H1 (cell line): ENCODE data around the gene MTMR1. TPM values are rescaled to one million over a fixed set of nuclear protein-coding genes. Genes with fewer than 3 reads are reported as not detected.

ENCODE experiments used
- CTCF ChIA-PET: fragments of 300-600 bp; sonication (Branson Sonifier 250); formaldehyde crosslinking; loops from one replicate; lab custom pipeline; 2021; ENCODE audit not compliant: partially characterized antibody; lab: Charles Lee
- POLR2A ChIA-PET: fragments of 300-600 bp; sonication (Branson Sonifier 250); formaldehyde crosslinking; loops from one replicate; lab custom pipeline; 2021; ENCODE audit warnings: inconsistent platforms; ENCODE audit not compliant: partially characterized antibody; lab: Charles Lee
- DNase-seq, 2 experiments: peaks; one replicate each; pipeline versions ENCODE4 v3.0.0 to v3.0.0-alpha.2; 2010 to 2022; ENCODE audit warnings: low spot score in 2 of 2, low read depth in 1 of 2, mixed read lengths in 1 of 2
- FAIRE-seq: peaks from 2 replicates; lab custom pipeline; 2011; peaks lifted over from hg19 to GRCh38; lab: Jason Lieb, UNC
- H2AFZ ChIP-seq: 2 replicates; pipeline ENCODE4 v1.8.1; 2012; ENCODE audit warnings: low read length, inconsistent platforms
- H2AK5ac ChIP-seq: 2 replicates; pipeline ENCODE4 v1.6.1; 2013; ENCODE audit warnings: low read depth, low read length
- H2BK120ac ChIP-seq: replicated peaks from 2 replicates; pipeline ENCODE3; 2013; ENCODE audit warnings: low read depth, low read length, inconsistent platforms
- H2BK12ac ChIP-seq: 2 replicates; pipeline ENCODE4 v1.6.1; 2013; ENCODE audit warnings: low read depth, low read length
- H2BK15ac ChIP-seq: 2 replicates; pipeline ENCODE4 v1.6.1; 2013; ENCODE audit warnings: low read length
- H2BK20ac ChIP-seq: 2 replicates; pipeline ENCODE4 v1.6.1; 2013; ENCODE audit warnings: low read length
- H2BK5ac ChIP-seq: 2 replicates; pipeline ENCODE4 v1.6.1; 2013; ENCODE audit warnings: low read depth, low read length
- H3K14ac ChIP-seq: 2 replicates; pipeline ENCODE4 v1.6.1; 2013; ENCODE audit warnings: inconsistent platforms; ENCODE audit not compliant: insufficient read length
- H3K18ac ChIP-seq: 2 replicates; pipeline ENCODE4 v1.6.1; 2013; ENCODE audit warnings: low read length; ENCODE audit errors: extremely low read depth
- H3K23ac ChIP-seq: 2 replicates; pipeline ENCODE4 v1.6.1; 2013; ENCODE audit warnings: inconsistent platforms; ENCODE audit not compliant: insufficient read length
- H3K23me2 ChIP-seq: 2 replicates; pipeline ENCODE4 v1.6.1; 2013; ENCODE audit warnings: low read depth, low read length
- H3K27ac ChIP-seq: 2 replicates; pipeline ENCODE4 v1.6.1; 2011; ENCODE audit warnings: low read depth, low read length, inconsistent platforms
- H3K27me3 ChIP-seq, 4 experiments: replicated peaks in 1 of 4; 1 replicate in 1 of 4; 2 replicates in 3 of 4; pipeline versions ENCODE4 v1.6.1 to v1.8.1; 2011 to 2013; ENCODE audit warnings: low read length in 3 of 4, mild to moderate bottlenecking in 3 of 4, inconsistent platforms in 2 of 4, mixed read lengths in 2 of 4, moderate library complexity in 1 of 4; ENCODE audit not compliant: control insufficient read depth in 3 of 4, insufficient read depth in 3 of 4; ENCODE audit errors: extremely low read depth in 1 of 4
- H3K36me3 ChIP-seq, 4 experiments: 2 replicates each; pipeline versions ENCODE4 v1.6.1 to v1.8.1; 2011 to 2013; ENCODE audit warnings: mild to moderate bottlenecking in 4 of 4, low read length in 3 of 4, moderate library complexity in 2 of 4, control low read depth in 1 of 4, inconsistent platforms in 1 of 4; ENCODE audit not compliant: insufficient read depth in 4 of 4, control insufficient read depth in 2 of 4
- H3K4ac ChIP-seq: replicated peaks from 2 replicates; pipeline ENCODE3; 2013; ENCODE audit warnings: low read length, low read depth, mixed read lengths, inconsistent platforms; ENCODE audit not compliant: insufficient read length
- H3K4me1 ChIP-seq, 4 experiments: replicated peaks in 1 of 4; 1 replicate in 1 of 4; 2 replicates in 3 of 4; pipeline versions ENCODE4 v1.6.1 to v1.8.1; 2011 to 2013; ENCODE audit warnings: low read length in 3 of 4, inconsistent platforms in 2 of 4, mixed read lengths in 1 of 4; ENCODE audit not compliant: insufficient read depth in 4 of 4, control insufficient read depth in 3 of 4
- H3K4me2 ChIP-seq, 2 experiments: 2 replicates each; pipeline versions ENCODE4 v1.6.1 to v1.8.1; 2011 to 2013; ENCODE audit warnings: low read depth in 2 of 2, low read length in 2 of 2, control low read depth in 1 of 2, inconsistent platforms in 1 of 2, mild to moderate bottlenecking in 1 of 2; ENCODE audit not compliant: insufficient read depth in 1 of 2
- H3K4me3 ChIP-seq, 4 experiments: fragments of 200-600, 300-600 bp in 1 of 4; sonication (generic), shearing (Covaris generic), sonication (Bioruptor Twin) in 1 of 4; 2 replicates each; pipeline versions ENCODE4 v1.5.1 to v1.8.1; 2011 to 2016; ENCODE audit warnings: low read length in 4 of 4, low read depth in 3 of 4, control low read depth in 2 of 4, inconsistent platforms in 2 of 4, mild to moderate bottlenecking in 2 of 4, mixed read lengths in 1 of 4, moderate library complexity in 1 of 4; ENCODE audit not compliant: insufficient read depth in 2 of 4; ENCODE audit errors: extremely low read depth in 1 of 4
- H3K56ac ChIP-seq: replicated peaks from 2 replicates; pipeline ENCODE3; 2013; ENCODE audit warnings: low read depth, mild to moderate bottlenecking, mixed read lengths, low read length, inconsistent platforms; ENCODE audit not compliant: insufficient read length
- H3K79me1 ChIP-seq: 2 replicates; pipeline ENCODE4 v1.6.1; 2013; ENCODE audit warnings: low read depth, low read length, control low read depth
- H3K79me2 ChIP-seq, 2 experiments: 2 replicates each; pipeline versions ENCODE4 v1.6.1 to v1.8.1; 2012 to 2013; ENCODE audit warnings: low read length in 2 of 2, mild to moderate bottlenecking in 2 of 2, inconsistent platforms in 1 of 2; ENCODE audit not compliant: insufficient read depth in 2 of 2, control insufficient read depth in 1 of 2
- H3K9ac ChIP-seq, 4 experiments: replicated peaks in 1 of 4; 1 replicate in 1 of 4; 2 replicates in 3 of 4; pipeline versions ENCODE4 v1.6.1 to v1.8.1; 2011 to 2013; ENCODE audit warnings: low read depth in 3 of 4, low read length in 3 of 4, control low read depth in 2 of 4, mild to moderate bottlenecking in 2 of 4, moderate library complexity in 2 of 4, inconsistent platforms in 1 of 4; ENCODE audit errors: extremely low read depth in 1 of 4
- H3K9me3 ChIP-seq, 2 experiments: 2 replicates each; pipeline versions ENCODE4 v1.6.1 to v1.8.1; 2012 to 2013; ENCODE audit warnings: mild to moderate bottlenecking in 2 of 2, moderate library complexity in 2 of 2, control low read depth in 1 of 2, inconsistent platforms in 1 of 2, low read depth in 1 of 2, low read length in 1 of 2, mixed read lengths in 1 of 2; ENCODE audit not compliant: insufficient read depth in 2 of 2
- H4K20me1 ChIP-seq, 2 experiments: replicated peaks in 1 of 2; 2 replicates each; pipeline versions ENCODE3 to v1.8.1; 2011 to 2013; ENCODE audit warnings: inconsistent platforms in 2 of 2, low read length in 2 of 2, mild to moderate bottlenecking in 1 of 2; ENCODE audit not compliant: insufficient read depth in 2 of 2, control insufficient read depth in 1 of 2
- H4K5ac ChIP-seq: 2 replicates; pipeline ENCODE4 v1.6.1; 2013; ENCODE audit warnings: low read length, low read depth, mixed read lengths, inconsistent platforms; ENCODE audit not compliant: insufficient read length
- H4K8ac ChIP-seq: 2 replicates; pipeline ENCODE4 v1.8.0; 2013; ENCODE audit warnings: mild to moderate bottlenecking, moderate library complexity, low read length, inconsistent platforms; ENCODE audit not compliant: insufficient read depth; ENCODE audit errors: extremely low read depth
- H4K91ac ChIP-seq: replicated peaks from 2 replicates; pipeline ENCODE3; 2013; ENCODE audit warnings: low read length, mixed read lengths, inconsistent platforms; ENCODE audit not compliant: insufficient read length
- GTF2F1 ChIP-seq: IDR thresholded peaks from 2 replicates; pipeline ENCODE4 v1.6.1; 2012; ENCODE audit warnings: low read depth, low read length, improper control_type of control experiment, borderline replicate concordance
- KDM4A ChIP-seq: IDR thresholded peaks from one replicate; pipeline ENCODE4 v1.7.1; 2012; ENCODE audit warnings: low read depth, mild to moderate bottlenecking, moderate library complexity, low read length, inconsistent platforms; ENCODE audit not compliant: severe bottlenecking
- MAFK ChIP-seq: IDR thresholded peaks from 2 replicates; pipeline ENCODE4 v1.6.1; 2012; ENCODE audit warnings: low read depth, mild to moderate bottlenecking, improper control_type of control experiment, low read length
- MAX ChIP-seq: IDR thresholded peaks from 2 replicates; pipeline ENCODE4 v1.6.1; 2012; ENCODE audit warnings: inconsistent platforms
- NANOG ChIP-seq: IDR thresholded peaks from 2 replicates; pipeline ENCODE4 v1.6.1; 2011; ENCODE audit warnings: low read length, low read depth, mild to moderate bottlenecking, inconsistent platforms; ENCODE audit not compliant: insufficient read depth, poor library complexity, severe bottlenecking
- RBBP5 ChIP-seq: IDR thresholded peaks from 2 replicates; pipeline ENCODE4 v1.7.1; 2012; ENCODE audit warnings: low read depth, mild to moderate bottlenecking, inconsistent platforms, low read length, moderate library complexity, borderline replicate concordance
- RNF2 ChIP-seq: fragments of 200-900, 300-1000 bp; sonication (generic); IDR thresholded peaks from 2 replicates; pipeline ENCODE4 v1.7.1; 2016; ENCODE audit warnings: borderline replicate concordance, low read depth, mild to moderate bottlenecking, antibody characterized with exemption, low read length; ENCODE audit not compliant: poor library complexity, severe bottlenecking; ENCODE audit errors: missing control alignments
- RXRA ChIP-seq: IDR thresholded peaks from 2 replicates; pipeline ENCODE4 v1.6.1; 2011; ENCODE audit warnings: low read depth, mild to moderate bottlenecking, low read length, moderate library complexity; ENCODE audit not compliant: insufficient read depth
- SRF ChIP-seq: IDR thresholded peaks from 2 replicates; pipeline ENCODE4 v1.6.1; 2011; ENCODE audit warnings: mild to moderate bottlenecking, low read depth, low read length, moderate library complexity
- WGBS, 2 experiments: shearing (Covaris generic) in 1 of 2; methylation state at CpG; one replicate each; pipeline versions ENCODE4 v1.1.6 to v1.1.7; 2013 to 2015; ENCODE audit warnings: low lambda C conversion rate in 2 of 2, mixed read lengths in 2 of 2, inconsistent platforms in 1 of 2, low coverage in 1 of 2, missing lambda C conversion rate in 1 of 2; ENCODE audit not compliant: insufficient replicate concordance in 2 of 2, insufficient coverage in 1 of 2, insufficient read length in 1 of 2; ENCODE audit errors: extremely low coverage in 1 of 2, missing lambda C conversion rate in 1 of 2; 5-methylcytosine and 5-hydroxymethylcytosine counted together
- polyA plus RNA-seq, 7 experiments: library from polyadenylated mRNA; depleted of rRNA in 3 of 7; stranded (reverse) in 5 of 7; unstranded in 2 of 7; fragments of >200 nt in 5 of 7; fragments of 200-250 nt in 2 of 7; gene quantifications; 1 replicate in 5 of 7; 2 replicates in 1 of 7; 4 replicates in 1 of 7; pipeline versions ENCODE4 v1.2.1 to v1.2.3, GENCODE V29; 2011 to 2013; ENCODE audit warnings: missing spikeins in 2 of 7, mixed read lengths in 2 of 7
- total RNA-seq: library from RNA; stranded (reverse); fragmentation: NEBNext Ultra II Directional; extraction: Animal tissue kit (Norgen Biotek cat#: 25700); gene quantifications from 2 replicates; pipeline ENCODE4 v1.2.1, GENCODE V29; 2021

The MTMR1 gene
- total and polyA plus RNA-seq, 2 of the 8 experiments (the other 6 are each of a cell fraction or from before 2014, with no cell fraction given), result 15.1 to 23.8 TPM

DNA sequence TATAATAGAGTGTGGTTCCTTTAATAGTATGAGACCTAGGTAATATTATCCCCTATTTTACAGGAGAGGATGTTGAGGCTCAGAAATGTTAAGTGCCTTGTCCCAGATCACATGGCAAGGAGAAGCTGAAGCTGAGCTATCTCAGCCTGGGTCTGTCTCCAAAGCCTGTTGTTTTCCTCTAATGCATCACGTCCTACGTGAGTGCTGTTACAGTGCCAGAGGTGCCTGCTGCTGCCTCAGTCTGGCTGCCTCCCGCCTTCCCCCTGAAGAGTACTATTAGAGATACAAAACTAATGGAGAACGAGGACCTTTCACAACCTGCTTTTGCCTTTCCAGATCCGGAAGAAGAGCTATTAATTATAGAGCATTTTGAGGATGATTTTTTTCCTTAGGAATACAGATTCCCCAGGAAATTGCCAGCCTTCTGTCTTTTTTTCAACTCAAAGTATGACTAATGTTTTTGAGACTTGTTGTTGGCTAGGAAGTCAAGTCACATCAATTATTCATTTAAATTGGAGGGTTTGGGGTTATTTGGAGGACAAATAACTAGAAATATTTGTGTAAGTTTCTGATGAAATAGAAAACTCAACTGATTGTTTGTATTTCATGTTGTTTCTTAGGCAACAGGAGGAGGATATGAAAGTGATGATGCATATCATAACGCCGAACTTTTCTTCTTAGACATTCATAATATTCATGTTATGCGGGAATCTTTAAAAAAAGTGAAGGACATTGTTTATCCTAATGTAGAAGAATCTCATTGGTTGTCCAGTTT lies 43.9 kb upstream of the MTMR1 start:
- no peak overlapping the region for H3K23ac ChIP-seq
- CTCF ChIA-PET, result no interaction called here
- H3K27ac ChIP-seq, result no peak overlapping the region
- no peak overlapping the region for H4K8ac ChIP-seq
- no peak overlapping the region for H4K5ac ChIP-seq
- no peaks in the 10 kb centered on the region for H3K79me2 ChIP-seq
- no peaks in the 10 kb centered on the region for H3K9me3 ChIP-seq
- no peak overlapping the region for H3K4me2 ChIP-seq
- no peaks in the 10 kb centered on the region for H3K27me3 ChIP-seq
- no peak overlapping the region for H3K18ac ChIP-seq
- H3K4ac ChIP-seq, result no peak overlapping the region
- WGBS, 2 experiments, result 87% methylated on average over 8 of the region's 8 CpGs; no CpG with 5 or more reads in 1 of the 2 experiments
- no peak overlapping the region for H4K91ac ChIP-seq
- H2BK15ac ChIP-seq, result no peak overlapping the region
- H3K4me1 ChIP-seq, result no peaks in the 10 kb centered on the region
- no peak overlapping the region for H3K4me3 ChIP-seq
- FAIRE-seq (no peak), DNase-seq (no peak)
- H3K79me1 ChIP-seq, result no peaks in the 10 kb centered on the region
- no peak overlapping the region for H3K14ac ChIP-seq
- H2BK120ac ChIP-seq, result no peak overlapping the region
- no peak overlapping the region for H3K56ac ChIP-seq
- H2BK5ac ChIP-seq, result no peak overlapping the region
- no peak overlapping the region for H3K9ac ChIP-seq
- no peak overlapping the region for H2AK5ac ChIP-seq
- H2BK12ac ChIP-seq, result no peak overlapping the region
- no peaks in the 10 kb centered on the region for H3K23me2 ChIP-seq
- no peaks in the 10 kb centered on the region; a peak in 2 of 8 replicates for H3K36me3 ChIP-seq
- H2BK20ac ChIP-seq, result no peak overlapping the region
- no peaks in the 10 kb centered on the region for H4K20me1 ChIP-seq
- no peak overlapping the region for H2AFZ ChIP-seq
- POLR2A ChIA-PET, result no interaction called here
- TF ChIP-seq GTF2F1 (no peak), NANOG (no peak), RXRA (no peak), MAX (no peak), MAFK (no peak), SRF (no peak), KDM4A (no peak), RBBP5 (no peak), RNF2 (no peak)
